Cardiac muscle cell (in vitro differentiated cells and primary cell): ENCODE data around the gene CHST11. TPM values are rescaled to one million over a fixed set of nuclear protein-coding genes. Genes with fewer than 3 reads are reported as not detected.
A peak's percentile ranks its signal among the peaks of the same experiment; 100 is the strongest.
"Not testable (repeated sequence)": the region's sequence is repeated elsewhere in the genome, so short reads cannot be mapped to it uniquely, and the experiment has no call there.

Experiments
- DNase-seq, 2 donors: peaks; one replicate each; pipeline versions ENCODE4 v3.0.0 to v3.0.0-alpha.2; 2010 to 2017; ENCODE audit warnings: low read depth in 1 of 2, low spot score in 1 of 2
- H3K27ac ChIP-seq: fragments of 200-600 bp; sonication (generic); 2 replicates; pipeline ENCODE4 v1.5.1; 2016
- H3K27me3 ChIP-seq: fragments of 200-600 bp; sonication (generic); 2 replicates; pipeline ENCODE4 v1.6.0; 2016; ENCODE audit warnings: control low read depth
- H3K36me3 ChIP-seq: fragments of 200-600 bp; sonication (generic); 2 replicates; pipeline ENCODE4 v1.5.1; 2016; ENCODE audit warnings: control low read depth
- H3K4me1 ChIP-seq: fragments of 200-600 bp; sonication (generic); 2 replicates; pipeline ENCODE4 v1.8.1; 2017; ENCODE audit warnings: low read depth, mild to moderate bottlenecking, mixed run types
- H3K4me3 ChIP-seq: fragments of 200-600 bp; sonication (generic); 2 replicates; pipeline ENCODE4 v1.5.1; 2016; ENCODE audit warnings: mild to moderate bottlenecking
- H3K9me3 ChIP-seq: fragments of 200-600 bp; sonication (generic); 2 replicates; pipeline ENCODE4 v1.5.1; 2017; ENCODE audit warnings: low read depth, mild to moderate bottlenecking, control low read depth
- CTCF ChIP-seq: IDR thresholded peaks from 2 replicates; pipeline ENCODE4 v1.5.1; 2012; ENCODE audit warnings: low read depth, mild to moderate bottlenecking, low read length
- polyA plus RNA-seq: library from polyadenylated mRNA; unstranded; fragments of >200 nt; fragmentation: Nextera tagmentation; extraction: Ambion mirVana; gene quantifications from 2 replicates; pipeline ENCODE4 v1.2.1, GENCODE V29; 2016
- total RNA-seq: library from RNA; depleted of rRNA; stranded (reverse); fragments of >200 nt; gene quantifications from 2 replicates; pipeline ENCODE4 v1.2.3, GENCODE V29; 2016

The CHST11 gene
- total and polyA plus RNA-seq, 2 experiments from 2014 or later: 24.2 to 39.8 TPM

DNA sequence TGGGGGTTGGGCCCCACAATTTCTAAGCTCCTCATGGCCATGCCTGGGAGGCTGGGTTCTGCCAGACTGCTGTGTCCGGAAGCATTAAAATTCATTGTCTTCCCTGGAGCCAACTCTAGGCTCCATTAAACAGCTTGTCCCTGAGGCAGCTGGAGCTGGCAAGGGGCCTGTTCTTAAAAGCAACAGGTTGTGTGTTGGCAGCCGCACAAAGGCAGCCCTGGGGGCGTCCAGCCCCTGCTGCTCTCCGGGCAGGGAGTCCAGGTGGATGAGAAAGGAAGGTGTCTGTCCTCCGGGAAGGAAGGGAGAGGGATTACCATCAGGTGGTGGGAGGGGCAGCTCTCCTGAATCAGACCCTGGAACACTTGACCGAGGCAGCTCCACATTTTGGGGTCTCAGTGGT is 98.9 kb downstream of the CHST11 start:
- no peak for DNase-seq
- no peak overlapping the region for H3K4me3 ChIP-seq
- no peak overlapping the region for H3K27ac ChIP-seq
- TF ChIP-seq CTCF: no peak
- no peaks in the 10 kb centered on the region for H3K27me3 ChIP-seq
- H3K36me3 ChIP-seq: no peaks in the 10 kb centered on the region
- peaks cover 11% of the 10 kb centered on the region for H3K4me1 ChIP-seq
- H3K9me3 ChIP-seq: no peaks in the 10 kb centered on the region

DNA sequence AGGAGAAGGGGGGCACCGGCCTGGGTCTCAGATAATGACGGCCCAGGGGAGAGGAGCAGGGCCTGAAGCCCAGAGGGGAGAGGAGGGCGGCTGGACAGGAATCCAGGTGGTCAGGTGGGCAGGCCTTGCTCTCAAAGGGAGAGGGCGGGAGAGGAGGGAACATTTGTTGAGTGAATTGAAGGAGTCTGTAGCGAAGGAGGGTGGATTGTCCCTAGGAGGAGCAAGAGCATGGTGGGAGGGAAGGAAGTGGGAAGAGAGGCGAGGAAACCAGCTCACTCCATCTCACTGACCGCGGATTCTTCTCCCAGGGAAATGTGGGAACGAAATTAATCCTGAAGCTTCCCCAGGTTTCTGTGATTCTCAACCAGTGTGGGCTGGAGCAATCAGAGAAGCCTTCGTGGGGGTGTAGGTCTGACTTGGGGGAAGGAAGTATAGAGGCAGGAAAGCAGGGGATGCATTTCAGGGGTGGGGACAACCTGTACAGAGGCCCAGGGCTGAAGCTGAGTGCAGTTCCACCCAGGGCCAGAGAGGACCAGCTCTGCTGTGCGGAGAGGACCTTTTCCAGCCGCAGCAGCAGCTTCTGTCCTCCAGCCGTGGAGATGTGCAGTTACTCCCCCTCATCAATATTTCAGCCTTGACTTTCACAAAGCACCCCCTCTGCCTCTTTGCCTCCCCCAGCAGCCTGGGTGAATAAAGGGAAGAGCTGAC is 100.9 kb downstream of the CHST11 start:
- no peak overlapping the region for H3K27ac ChIP-seq
- no peak for TF ChIP-seq CTCF
- H3K4me3 ChIP-seq: no peak overlapping the region
- H3K4me1 ChIP-seq: no peaks in the 10 kb centered on the region
- DNase-seq: no peak
- no peaks in the 10 kb centered on the region for H3K27me3 ChIP-seq
- H3K9me3 ChIP-seq: no peaks in the 10 kb centered on the region
- H3K36me3 ChIP-seq: no peaks in the 10 kb centered on the region

DNA sequence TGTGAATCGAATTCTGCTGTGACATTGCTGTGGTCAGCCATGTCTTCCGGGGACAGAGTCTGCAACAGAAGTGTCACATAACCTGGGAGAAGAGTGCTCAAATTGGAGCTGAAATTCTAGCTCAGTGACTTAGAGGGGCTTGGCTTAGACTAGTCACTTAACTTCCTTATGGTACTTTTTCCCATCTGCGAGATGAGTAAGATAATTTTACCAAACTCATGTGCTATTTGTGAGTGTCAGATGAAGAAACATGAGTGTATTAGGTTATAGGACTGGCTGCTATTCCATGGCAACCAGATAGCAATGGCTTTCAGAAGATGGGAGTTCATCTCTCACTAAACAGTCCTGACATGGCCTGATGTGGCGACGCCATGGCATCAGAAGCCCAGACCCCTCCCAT is 104.1 kb downstream of the CHST11 start:
- DNase-seq: no peak
- TF ChIP-seq CTCF: no peak
- no peaks in the 10 kb centered on the region for H3K27me3 ChIP-seq
- no peaks in the 10 kb centered on the region for H3K9me3 ChIP-seq
- H3K4me1 ChIP-seq: no peaks in the 10 kb centered on the region
- H3K4me3 ChIP-seq: no peak overlapping the region
- no peaks in the 10 kb centered on the region for H3K36me3 ChIP-seq
- H3K27ac ChIP-seq: no peak overlapping the region

DNA sequence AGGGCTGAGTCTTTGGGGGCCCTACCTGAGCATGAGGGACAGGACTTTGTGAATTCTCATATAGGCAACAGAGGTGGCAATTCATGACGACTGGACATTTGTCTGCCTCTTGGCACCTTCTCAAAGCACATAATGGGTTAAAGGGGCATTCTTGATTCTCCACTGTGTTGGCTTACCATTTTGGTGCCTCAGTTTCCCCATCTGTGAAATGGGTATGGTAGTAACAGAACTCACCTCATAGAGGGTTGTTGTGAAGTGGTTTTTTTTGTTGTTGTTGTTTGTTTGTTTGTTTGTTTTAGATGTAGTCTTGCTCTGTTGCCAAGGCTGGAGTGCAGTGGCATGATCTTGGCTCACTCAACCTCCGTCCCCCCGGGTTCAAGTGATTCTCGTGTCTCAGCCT is 106.0 kb downstream of the CHST11 start:
- Histone ChIP-seq H3K4me1 (no peaks in the 10 kb centered on the region), H3K9me3 (no peaks in the 10 kb centered on the region), H3K27ac (no peak overlapping the region), H3K4me3 (no peak overlapping the region), H3K36me3 (no peaks in the 10 kb centered on the region), H3K27me3 (no peaks in the 10 kb centered on the region)
- DNase-seq: no peak
- TF ChIP-seq CTCF: no peak

- not testable (repeated sequence) for H3K4me1 ChIP-seq
These were observed 107.9 kb downstream of the CHST11 start for GRCh38 chr12:104564662-104565061.

DNA sequence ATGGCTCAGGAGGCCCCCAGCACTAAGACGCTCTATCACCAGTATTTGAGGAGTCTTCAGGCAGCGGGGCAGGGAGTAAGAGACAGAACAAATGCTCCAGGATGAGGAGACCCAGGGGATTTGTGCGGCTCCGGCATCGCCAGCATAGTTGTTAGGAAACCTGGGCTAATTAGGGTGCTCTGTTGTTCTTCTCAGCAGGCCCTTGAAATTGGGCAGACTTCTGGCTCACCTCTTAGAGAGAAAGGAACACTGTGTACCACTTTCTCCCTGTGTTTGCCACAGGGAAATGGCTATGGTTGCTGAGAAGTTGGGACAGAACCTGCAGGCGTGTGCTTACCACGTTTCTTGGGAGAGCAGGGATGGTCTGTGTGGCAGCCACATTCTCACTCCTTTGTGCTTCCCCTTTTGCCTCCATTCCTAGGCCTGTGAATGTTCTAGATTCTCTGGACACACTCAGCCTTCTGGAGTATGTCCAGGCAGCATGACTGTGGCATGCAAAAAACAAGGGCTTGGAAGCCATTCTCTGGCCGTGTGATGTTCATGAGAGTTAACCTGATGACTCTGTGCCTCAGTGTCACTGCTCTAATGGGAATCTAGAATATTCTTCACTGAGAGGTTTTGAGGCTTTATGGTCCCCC is 109.0 kb downstream of the CHST11 start:
- Histone ChIP-seq H3K27me3 (no peaks in the 10 kb centered on the region), H3K27ac (no peak overlapping the region), H3K36me3 (no peaks in the 10 kb centered on the region), H3K4me3 (no peak overlapping the region), H3K4me1 (no peaks in the 10 kb centered on the region), H3K9me3 (no peaks in the 10 kb centered on the region)
- DNase-seq: peak in 1 of 2 donors; percentile 69
- no peak for TF ChIP-seq CTCF

More at GRCh38 chr12:104564662-104565061, 107.9 kb downstream of the CHST11 start:
- not testable (repeated sequence) for H3K4me3 ChIP-seq, H3K9me3 ChIP-seq, H3K36me3 ChIP-seq, DNase-seq, H3K27ac ChIP-seq, H3K27me3 ChIP-seq
